Osteocyte (in vitro differentiated cells): ENCODE results near the gene MYL3. TPM values are rescaled to one million over a fixed set of nuclear protein-coding genes. Genes with fewer than 3 reads are reported as not detected.

ENCODE experiments used
- DNase-seq: peaks from one replicate; pipeline ENCODE4 v3.0.0; 2021; ENCODE audit warnings: mixed read lengths; ENCODE audit not compliant: unreplicated experiment; ENCODE audit errors: extremely low spot score
- H3K27ac Mint-ChIP-seq: one replicate; pipeline ENCODE4 v1.8.0; 2021; ENCODE audit warnings: mild to moderate bottlenecking, mixed read lengths; ENCODE audit not compliant: unreplicated experiment
- H3K27me3 Mint-ChIP-seq: one replicate; pipeline ENCODE4 v1.8.0; 2021; ENCODE audit warnings: mixed read lengths; ENCODE audit not compliant: unreplicated experiment
- H3K36me3 Mint-ChIP-seq: one replicate; pipeline ENCODE4 v1.8.0; 2021; ENCODE audit warnings: mixed read lengths; ENCODE audit not compliant: unreplicated experiment
- H3K4me1 Mint-ChIP-seq: one replicate; pipeline ENCODE4 v1.8.0; 2021; ENCODE audit warnings: mixed read lengths; ENCODE audit not compliant: unreplicated experiment
- H3K4me3 Mint-ChIP-seq: one replicate; pipeline ENCODE4 v1.8.0; 2021; ENCODE audit warnings: mild to moderate bottlenecking, moderate library complexity, mixed read lengths; ENCODE audit not compliant: unreplicated experiment
- H3K9me3 Mint-ChIP-seq: one replicate; pipeline ENCODE4 v1.8.0; 2021; ENCODE audit warnings: mixed read lengths; ENCODE audit not compliant: unreplicated experiment
- total RNA-seq: library from RNA; stranded (reverse); gene quantifications from 2 replicates; pipeline ENCODE4 v1.2.1, GENCODE V29; 2021
- TF ChIP-seq, protein P1 (sequence below): fragments of 200-600 bp; sonication (generic); IDR thresholded peaks from 2 replicates; pipeline ENCODE4 v1.5.0; 2021; ENCODE audit warnings: antibody characterized with exemption, mild to moderate bottlenecking, moderate library complexity

MYL3 gene
- total RNA-seq, 1 donor from 2014 or later = 1.6 TPM

DNA sequence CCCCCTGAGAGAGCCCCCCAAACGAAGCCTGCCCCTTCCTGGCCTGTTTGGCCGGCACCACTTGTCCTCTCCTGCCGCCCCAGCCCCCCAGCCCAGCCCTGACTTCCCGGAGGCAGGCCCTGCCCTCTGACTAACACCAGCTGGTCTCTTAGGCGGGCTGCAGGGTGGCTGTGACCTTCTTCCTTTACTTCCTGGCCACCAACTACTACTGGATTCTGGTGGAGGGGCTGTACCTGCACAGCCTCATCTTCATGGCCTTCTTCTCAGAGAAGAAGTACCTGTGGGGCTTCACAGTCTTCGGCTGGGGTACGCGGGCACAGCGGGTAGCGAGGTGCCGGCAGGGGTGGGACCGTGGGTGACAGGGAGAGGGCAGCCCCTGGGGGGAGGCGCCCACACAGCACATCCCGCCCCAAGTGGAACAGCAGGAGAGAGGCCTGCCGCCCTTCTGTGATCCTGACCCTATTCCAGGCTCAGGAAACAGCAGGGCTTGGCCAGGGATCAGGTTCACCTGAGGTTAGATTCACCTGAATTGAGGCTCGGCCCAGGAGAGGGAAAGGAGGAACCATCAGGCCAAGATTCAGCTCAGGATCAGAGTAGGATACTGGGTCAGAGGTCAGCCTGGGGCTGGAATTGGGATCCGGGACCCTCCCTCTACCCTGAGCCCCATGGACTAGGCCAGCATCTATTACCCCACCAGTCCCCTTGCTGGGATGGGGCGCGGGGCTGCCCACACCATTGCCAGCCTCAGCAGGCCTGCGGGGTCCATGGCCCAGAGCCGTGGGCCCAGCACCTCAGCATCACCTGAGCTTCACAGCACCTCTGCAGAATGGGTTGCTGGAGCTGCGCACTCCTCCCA lies 36.1 kb upstream of the MYL3 start:
- TF ChIP-seq, protein P1, sequence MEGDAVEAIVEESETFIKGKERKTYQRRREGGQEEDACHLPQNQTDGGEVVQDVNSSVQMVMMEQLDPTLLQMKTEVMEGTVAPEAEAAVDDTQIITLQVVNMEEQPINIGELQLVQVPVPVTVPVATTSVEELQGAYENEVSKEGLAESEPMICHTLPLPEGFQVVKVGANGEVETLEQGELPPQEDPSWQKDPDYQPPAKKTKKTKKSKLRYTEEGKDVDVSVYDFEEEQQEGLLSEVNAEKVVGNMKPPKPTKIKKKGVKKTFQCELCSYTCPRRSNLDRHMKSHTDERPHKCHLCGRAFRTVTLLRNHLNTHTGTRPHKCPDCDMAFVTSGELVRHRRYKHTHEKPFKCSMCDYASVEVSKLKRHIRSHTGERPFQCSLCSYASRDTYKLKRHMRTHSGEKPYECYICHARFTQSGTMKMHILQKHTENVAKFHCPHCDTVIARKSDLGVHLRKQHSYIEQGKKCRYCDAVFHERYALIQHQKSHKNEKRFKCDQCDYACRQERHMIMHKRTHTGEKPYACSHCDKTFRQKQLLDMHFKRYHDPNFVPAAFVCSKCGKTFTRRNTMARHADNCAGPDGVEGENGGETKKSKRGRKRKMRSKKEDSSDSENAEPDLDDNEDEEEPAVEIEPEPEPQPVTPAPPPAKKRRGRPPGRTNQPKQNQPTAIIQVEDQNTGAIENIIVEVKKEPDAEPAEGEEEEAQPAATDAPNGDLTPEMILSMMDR = no peak
- Mint-ChIP-seq H3K36me3 (no peaks in the 10 kb centered on the region), H3K27ac (no peak overlapping the region), H3K4me1 (peaks cover 8% of the 10 kb centered on the region), H3K9me3 (no peaks in the 10 kb centered on the region), H3K4me3 (no peak overlapping the region), H3K27me3 (no peaks in the 10 kb centered on the region)
- DNase-seq = no peak

DNA sequence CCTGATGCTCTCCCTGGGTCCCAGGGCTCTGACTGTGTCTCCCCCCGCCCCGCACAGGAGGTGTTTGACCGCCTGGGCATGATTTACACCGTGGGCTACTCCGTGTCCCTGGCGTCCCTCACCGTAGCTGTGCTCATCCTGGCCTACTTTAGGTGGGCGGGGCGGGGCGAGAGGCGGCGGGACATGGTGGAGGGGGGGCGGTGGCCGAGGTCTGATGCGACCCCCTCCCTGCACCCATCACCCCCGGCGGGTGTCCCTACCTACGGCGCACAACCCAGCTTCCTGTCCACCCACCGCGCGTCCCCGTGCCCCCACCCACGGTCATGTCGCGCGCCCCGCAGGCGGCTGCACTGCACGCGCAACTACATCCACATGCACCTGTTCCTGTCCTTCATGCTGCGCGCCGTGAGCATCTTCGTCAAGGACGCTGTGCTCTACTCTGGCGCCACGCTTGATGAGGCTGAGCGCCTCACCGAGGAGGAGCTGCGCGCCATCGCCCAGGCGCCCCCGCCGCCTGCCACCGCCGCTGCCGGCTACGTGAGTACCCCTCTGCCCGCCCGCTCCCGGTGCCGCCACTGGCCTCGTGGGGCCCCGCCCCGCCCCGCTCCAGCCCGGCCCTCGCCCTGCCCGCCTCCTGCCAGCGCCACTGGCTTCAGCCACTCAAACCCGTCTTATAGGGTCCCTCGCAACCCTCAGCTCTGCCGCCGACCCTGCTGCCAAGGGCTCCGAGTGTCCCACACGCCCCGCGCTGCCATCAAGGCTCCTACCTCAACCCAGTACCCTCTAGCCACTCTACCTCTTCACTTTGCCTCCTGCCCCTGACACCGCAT lies 35.3 kb upstream of the MYL3 start:
- Mint-ChIP-seq H3K27ac (no peak overlapping the region), H3K4me1 (peaks cover 8% of the 10 kb centered on the region), H3K9me3 (no peaks in the 10 kb centered on the region), H3K27me3 (no peaks in the 10 kb centered on the region), H3K4me3 (no peak overlapping the region), H3K36me3 (no peaks in the 10 kb centered on the region)
- no peak for DNase-seq
- TF ChIP-seq, protein P1 = no peak

- Mint-ChIP-seq H3K27ac (no peak overlapping the region), H3K4me1 (peaks cover 13% of the 10 kb centered on the region), H3K27me3 (no peaks in the 10 kb centered on the region), H3K9me3 (no peaks in the 10 kb centered on the region), H3K4me3 (no peak overlapping the region), H3K36me3 (no peaks in the 10 kb centered on the region)
- DNase-seq = no peak
- TF ChIP-seq, protein P1 = no peak
These were observed 34.6 kb upstream of the MYL3 start for GRCh38 chr3:46897829-46898320.

DNA sequence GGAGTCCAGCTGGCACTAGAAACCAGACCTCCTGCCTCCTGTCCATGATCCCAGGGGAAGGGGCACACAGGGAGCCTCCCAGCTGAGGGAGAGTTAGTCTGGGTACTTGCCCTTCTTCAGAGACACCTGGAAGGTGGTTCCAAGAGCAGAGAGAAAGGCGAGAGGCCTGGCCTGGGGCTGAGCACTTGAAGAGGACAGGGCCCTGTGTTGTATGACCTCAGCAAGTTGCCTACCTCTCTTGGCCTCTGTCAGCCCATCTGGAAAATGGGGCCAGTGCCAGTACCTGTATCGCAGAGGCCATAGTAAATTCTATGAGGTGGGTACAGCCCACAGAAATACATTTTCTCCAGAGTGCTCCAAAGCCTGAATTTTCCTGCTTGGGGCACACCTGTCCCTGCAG lies 33.8 kb upstream of the MYL3 start:
- Mint-ChIP-seq H3K27me3 (no peaks in the 10 kb centered on the region), H3K36me3 (no peaks in the 10 kb centered on the region), H3K4me3 (no peak overlapping the region), H3K9me3 (no peaks in the 10 kb centered on the region), H3K27ac (no peak overlapping the region), H3K4me1 (peaks cover 21% of the 10 kb centered on the region)
- no peak for DNase-seq
- TF ChIP-seq, protein P1 = no peak

DNA sequence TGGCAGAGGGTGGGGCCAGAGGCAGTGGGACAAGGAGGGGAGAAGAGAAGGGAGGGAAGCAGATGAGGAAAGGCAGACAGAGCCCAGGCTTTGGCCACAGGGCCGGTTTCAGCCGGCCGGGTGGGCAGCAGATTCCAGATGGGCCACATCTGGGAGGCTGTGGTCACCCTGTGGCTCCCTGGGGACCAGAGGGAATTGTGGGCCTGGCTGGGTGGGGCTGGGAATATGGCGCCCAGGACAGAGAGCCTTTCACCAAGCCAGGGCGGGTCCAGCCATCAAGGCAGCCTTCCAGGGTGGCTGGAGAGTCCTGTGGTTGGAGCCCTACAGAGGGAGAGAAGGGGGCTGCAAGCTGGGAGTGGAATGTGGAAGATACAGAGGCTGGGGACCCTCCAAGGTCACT lies 33.1 kb upstream of the MYL3 start:
- Mint-ChIP-seq H3K36me3 (no peaks in the 10 kb centered on the region), H3K27ac (no peak overlapping the region), H3K27me3 (no peaks in the 10 kb centered on the region), H3K4me3 (no peak overlapping the region), H3K9me3 (no peaks in the 10 kb centered on the region), H3K4me1 (peaks cover 23% of the 10 kb centered on the region)
- TF ChIP-seq, protein P1 = no peak
- DNase-seq = no peak
